ENCODE results near the gene MTA3. TPM values are rescaled to one million over a fixed set of nuclear protein-coding genes. Genes with fewer than 3 reads are reported as not detected.
"Not testable (repeated sequence)": the region's sequence is repeated elsewhere in the genome, so short reads cannot be mapped to it uniquely, and the experiment has no call there.

Gene MTA3
- total RNA-seq, 3 donors from 2014 or later: 31.4 to 58.0 (median 49.2) TPM

DNA sequence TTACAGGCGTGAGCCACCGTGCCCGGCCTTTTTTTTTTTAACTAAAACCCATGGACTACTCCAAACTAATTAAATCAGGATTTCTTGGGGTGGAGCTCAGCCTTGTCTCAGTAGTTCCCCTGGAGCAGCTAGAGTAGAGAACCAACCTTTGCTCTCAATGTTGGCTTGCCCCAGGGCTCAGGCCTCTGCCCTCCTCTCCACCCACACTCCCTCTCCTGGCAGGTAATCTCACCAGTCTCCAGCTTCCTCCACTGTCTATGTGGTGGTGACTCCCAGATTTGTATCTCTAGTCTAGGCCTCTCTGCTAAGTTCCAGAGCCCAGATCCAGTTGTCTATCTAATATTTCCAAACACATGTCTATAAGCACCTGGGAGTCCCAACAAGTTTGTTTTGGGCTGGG is 9.6 kb upstream of the MTA3 start:
- TF ChIP-seq, protein P1, sequence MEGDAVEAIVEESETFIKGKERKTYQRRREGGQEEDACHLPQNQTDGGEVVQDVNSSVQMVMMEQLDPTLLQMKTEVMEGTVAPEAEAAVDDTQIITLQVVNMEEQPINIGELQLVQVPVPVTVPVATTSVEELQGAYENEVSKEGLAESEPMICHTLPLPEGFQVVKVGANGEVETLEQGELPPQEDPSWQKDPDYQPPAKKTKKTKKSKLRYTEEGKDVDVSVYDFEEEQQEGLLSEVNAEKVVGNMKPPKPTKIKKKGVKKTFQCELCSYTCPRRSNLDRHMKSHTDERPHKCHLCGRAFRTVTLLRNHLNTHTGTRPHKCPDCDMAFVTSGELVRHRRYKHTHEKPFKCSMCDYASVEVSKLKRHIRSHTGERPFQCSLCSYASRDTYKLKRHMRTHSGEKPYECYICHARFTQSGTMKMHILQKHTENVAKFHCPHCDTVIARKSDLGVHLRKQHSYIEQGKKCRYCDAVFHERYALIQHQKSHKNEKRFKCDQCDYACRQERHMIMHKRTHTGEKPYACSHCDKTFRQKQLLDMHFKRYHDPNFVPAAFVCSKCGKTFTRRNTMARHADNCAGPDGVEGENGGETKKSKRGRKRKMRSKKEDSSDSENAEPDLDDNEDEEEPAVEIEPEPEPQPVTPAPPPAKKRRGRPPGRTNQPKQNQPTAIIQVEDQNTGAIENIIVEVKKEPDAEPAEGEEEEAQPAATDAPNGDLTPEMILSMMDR (IDR thresholded peaks at IDR 0.05): no peak
- TF ChIP-seq POLR2A (IDR thresholded peaks at IDR 0.05) (no peak), POLR2AphosphoS5 (IDR thresholded peaks at IDR 0.05) (no peak)
- intact Hi-C loops (cut with DNase I; ENCODE audit: low total_unique reads): no loop called here

DNA sequence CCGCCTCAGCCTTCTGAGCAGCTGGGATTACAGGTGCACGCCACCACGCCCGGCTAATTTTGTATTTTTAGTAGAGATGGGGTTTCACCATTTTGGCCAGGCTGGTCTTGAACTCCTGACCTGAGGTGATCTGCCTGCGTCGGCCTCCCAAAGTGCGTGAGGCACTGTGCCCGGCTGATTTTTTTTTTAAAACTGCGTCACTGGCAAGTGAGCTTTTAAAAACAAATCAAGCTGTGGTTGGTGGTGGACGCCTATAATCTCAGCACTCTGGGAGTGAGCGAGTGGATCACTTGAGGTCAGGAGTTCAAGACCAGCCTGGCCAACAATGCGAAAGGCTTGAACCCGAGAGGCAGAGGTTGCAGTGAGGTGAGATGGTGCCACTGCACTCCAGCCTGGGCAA is 8.3 kb upstream of the MTA3 start:
- H3K27ac ChIP-seq; H3K9me3 ChIP-seq; intact Hi-C loops (cut with DNase I; ENCODE audit: low total_unique reads); DNase-seq (ENCODE audit: low spot score in 2 of 2); H3K27me3 ChIP-seq; H3K4me3 ChIP-seq; H3K4me1 ChIP-seq; H3K36me3 ChIP-seq: not testable (repeated sequence)

More for the DNA sequence above, 9.6 kb upstream of the MTA3 start:
- H3K4me3 ChIP-seq: no peak overlapping the region
- no peaks in the 10 kb centered on the region for H3K27me3 ChIP-seq
- H3K4me1 ChIP-seq: no peaks in the 10 kb centered on the region
- DNase-seq (ENCODE audit: low spot score in 2 of 2): no peak
- H3K36me3 ChIP-seq: no peaks in the 10 kb centered on the region
- no peak overlapping the region for H3K27ac ChIP-seq
- no peaks in the 10 kb centered on the region for H3K9me3 ChIP-seq

DNA sequence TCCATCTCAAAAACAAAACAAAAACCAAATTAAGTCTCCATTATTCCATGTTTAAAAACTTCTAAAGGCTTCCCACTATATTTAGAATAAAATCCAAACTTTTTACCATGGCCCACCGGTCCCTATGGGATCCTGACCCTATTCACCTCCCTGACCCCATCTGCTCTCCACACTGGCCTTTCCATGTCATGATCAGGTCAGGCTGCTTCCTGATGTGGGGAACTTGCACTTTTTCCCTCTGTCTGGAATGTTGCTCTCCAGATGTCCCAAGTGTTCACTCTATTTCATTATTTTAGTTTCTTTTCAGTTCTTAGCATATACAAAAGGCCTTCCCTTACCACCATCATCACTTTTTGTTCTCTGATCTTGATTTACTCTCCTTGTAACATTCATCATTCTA is 7.5 kb upstream of the MTA3 start:
- intact Hi-C loops (cut with DNase I; ENCODE audit: low total_unique reads): no loop called here
- TF ChIP-seq, protein P1 (IDR thresholded peaks at IDR 0.05): no peak
- no peak for TF ChIP-seq POLR2AphosphoS5 (IDR thresholded peaks at IDR 0.05)
- no peak for TF ChIP-seq POLR2A (IDR thresholded peaks at IDR 0.05)
- Histone ChIP-seq H3K4me3 (no peak overlapping the region), H3K36me3 (no peaks in the 10 kb centered on the region), H3K4me1 (no peaks in the 10 kb centered on the region), H3K27me3 (no peaks in the 10 kb centered on the region), H3K27ac (no peak overlapping the region), H3K9me3 (no peaks in the 10 kb centered on the region)
- DNase-seq (ENCODE audit: low spot score in 2 of 2): no peak

DNA sequence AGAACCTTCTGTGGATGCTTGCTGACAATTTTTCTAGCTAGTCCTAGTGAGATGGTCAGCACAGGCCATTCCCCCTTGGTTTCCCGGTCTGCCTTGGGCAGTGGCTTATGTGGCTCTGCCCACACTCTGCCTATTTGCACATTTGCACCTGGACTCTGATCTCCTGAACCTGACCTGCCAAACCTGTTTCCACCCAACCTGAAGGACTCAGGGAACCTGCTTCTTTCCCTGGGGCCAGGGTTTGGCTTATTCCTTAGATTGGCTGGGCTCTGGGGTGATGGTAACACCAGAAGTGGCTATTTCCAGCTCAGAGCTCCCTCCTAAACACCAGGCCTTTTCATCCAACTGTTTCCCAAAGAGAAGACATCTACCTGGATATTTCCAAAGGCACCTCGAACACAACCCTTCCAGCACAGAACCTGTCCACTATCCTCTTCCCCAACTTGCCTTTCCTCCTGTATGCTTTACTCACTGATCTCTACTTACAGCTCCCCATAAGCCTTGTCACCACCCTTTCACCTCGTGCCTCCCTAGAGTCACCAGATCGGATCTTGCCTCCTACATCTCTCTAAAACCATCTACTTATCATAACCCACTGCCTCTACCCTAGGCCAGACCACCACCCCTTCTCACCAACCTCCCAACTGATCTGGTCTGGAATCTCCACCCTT is 5.8 kb upstream of the MTA3 start:
- peak; percentile 72 to 73 for DNase-seq (ENCODE audit: low spot score in 2 of 2)
- TF ChIP-seq, protein P1 (IDR thresholded peaks at IDR 0.05): no peak
- no peak for TF ChIP-seq POLR2A (IDR thresholded peaks at IDR 0.05)
- TF ChIP-seq POLR2AphosphoS5 (IDR thresholded peaks at IDR 0.05): peak in 2 of 3 donors; percentile 19 to 21
- H3K4me3 ChIP-seq: no peak overlapping the region
- H3K4me1 ChIP-seq: no peaks in the 10 kb centered on the region
- intact Hi-C loops (cut with DNase I; ENCODE audit: low total_unique reads): no loop called here
- H3K27ac ChIP-seq: peak overlapping the region; percentile 64 to 82
- H3K36me3 ChIP-seq: no peaks in the 10 kb centered on the region
- H3K27me3 ChIP-seq: no peaks in the 10 kb centered on the region
- no peaks in the 10 kb centered on the region for H3K9me3 ChIP-seq

DNA sequence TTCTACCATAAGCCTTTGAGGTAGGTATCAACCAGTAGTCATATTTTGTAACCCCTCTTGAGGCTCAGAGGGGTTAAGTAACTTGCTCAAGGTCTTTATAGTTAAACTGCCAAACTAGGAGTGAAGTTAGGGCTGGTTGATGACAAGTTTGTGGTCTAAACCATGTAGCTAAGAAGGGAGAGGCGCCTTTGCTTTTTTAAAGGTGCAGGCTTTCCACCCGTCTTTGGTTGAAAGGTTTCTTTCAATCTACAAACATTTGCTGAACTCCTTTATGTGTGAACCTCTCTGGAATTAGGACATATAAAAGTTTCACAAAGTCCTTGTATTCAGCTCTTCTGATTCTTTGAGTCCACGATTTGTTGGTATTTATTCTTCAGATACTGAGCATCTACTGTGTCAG is 2.4 kb upstream of the MTA3 start:
- Histone ChIP-seq H3K36me3 (no peaks in the 10 kb centered on the region), H3K4me1 (peaks cover 0 to 5% of the 10 kb centered on the region in 2 donors), H3K27ac (peak overlapping the region; percentile 29 to 97), H3K27me3 (no peaks in the 10 kb centered on the region), H3K9me3 (no peaks in the 10 kb centered on the region), H3K4me3 (no peak overlapping the region)
- TF ChIP-seq POLR2AphosphoS5 (IDR thresholded peaks at IDR 0.05): no peak
- no peak for TF ChIP-seq POLR2A (IDR thresholded peaks at IDR 0.05)
- TF ChIP-seq, protein P1 (IDR thresholded peaks at IDR 0.05): no peak
- DNase-seq (ENCODE audit: low spot score in 2 of 2): no peak
- intact Hi-C loops (cut with DNase I; ENCODE audit: low total_unique reads): no loop called here

Data from breast epithelium (tissue), 4 donors.